ENCODE results near the gene ENDOV. TPM values are rescaled to one million over a fixed set of nuclear protein-coding genes. Genes with fewer than 3 reads are reported as not detected.

Gene ENDOV
- 24.7 and 25.2 TPM in 2 replicates for total RNA-seq

DNA sequence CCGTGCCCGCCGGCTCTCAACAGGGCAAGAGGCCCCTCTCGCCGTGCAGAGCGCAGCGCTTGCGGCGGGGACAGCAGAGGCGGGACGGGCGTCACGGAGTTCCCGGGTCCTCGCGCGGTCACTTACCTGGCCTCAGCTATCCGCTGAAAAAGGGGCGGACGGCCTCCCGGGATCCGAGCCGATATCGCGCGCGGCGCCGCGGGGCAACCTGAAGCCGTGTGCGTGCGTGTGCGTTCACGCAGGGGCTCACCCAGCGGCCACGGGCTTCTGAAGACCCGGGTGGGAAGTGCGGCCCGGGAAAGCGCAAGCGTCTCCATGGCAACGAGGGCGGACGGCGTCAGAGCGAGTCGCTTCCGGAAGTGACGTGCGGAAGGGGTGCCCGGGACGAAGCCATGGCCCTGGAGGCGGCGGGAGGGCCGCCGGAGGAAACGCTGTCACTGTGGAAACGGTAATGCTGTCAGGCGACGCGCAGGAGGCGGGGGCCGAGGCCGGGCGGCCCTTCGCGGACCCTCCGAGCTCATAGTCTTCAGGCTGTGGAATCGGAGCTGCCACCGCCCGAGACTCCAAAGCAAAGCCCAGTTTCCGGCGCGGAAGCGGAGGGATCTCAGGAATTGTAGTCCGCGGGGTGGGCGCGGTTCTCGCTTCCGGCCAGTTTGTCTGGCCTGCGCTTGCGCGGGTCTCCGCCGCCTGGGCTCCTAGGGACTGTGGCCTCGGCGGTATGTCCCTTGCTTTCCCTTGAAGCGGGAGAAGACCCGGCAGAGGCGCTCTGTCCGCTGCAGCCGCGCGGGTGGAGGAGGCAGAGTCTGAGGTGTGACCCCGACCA lies at the start of gene ENDOV:
ENDOV (plus strand) TSS at position 365 of the 823 bp plus-strand sequence; CDS start at position 393, 28 bp downstream.

GRCh38 chr17:80475910-80476876 lies 61.2 kb downstream of the ENDOV start, which contains the start of gene NPTX1:
TSS of gene NPTX1 (minus strand) at chr17:80476607. CDS start at chr17:80476446, 161 bp downstream.

Other genes starting within 250 kb of the ENDOV start
- gene CARD14, start 245.1 kb upstream of the ENDOV start, total RNA-seq: 0.09 TPM in 1 of 2 replicates, not detected in the other
- 16.3 and 17.8 TPM in 2 replicates for gene SGSH, start 194.8 kb upstream of the ENDOV start, total RNA-seq
- 9.5 and 11.3 TPM in 2 replicates for gene SLC26A11, start 194.7 kb upstream of the ENDOV start, total RNA-seq
- gene RNF213, start 154.3 kb upstream of the ENDOV start, total RNA-seq: 105 and 153 TPM in 2 replicates
- 0.65 and 10.4 TPM in 2 replicates for gene NPTX1, start 61.4 kb downstream of the ENDOV start, total RNA-seq
- gene RPTOR, start 129.7 kb downstream of the ENDOV start, total RNA-seq: 24.6 and 45.2 TPM in 2 replicates